Lower lobe of right lung (tissue), 2 donors: ENCODE data around the gene BLCAP. TPM values are rescaled to one million over a fixed set of nuclear protein-coding genes. Genes with fewer than 3 reads are reported as not detected.

Experiments used
- ATAC-seq, 2 donors: fragments of 200-7000 bp; cut with Tn5 transposase; one replicate each; pipeline ENCODE4 v1.9.1; 2020 to 2022; ENCODE audit warnings: mild to moderate bottlenecking in 2 of 2, moderate library complexity in 2 of 2
- DNase-seq: peaks from one replicate; pipeline ENCODE4 v3.0.0-alpha.2; 2020
- H3K27ac ChIP-seq: fragments of 200-600 bp; one replicate; pipeline ENCODE4 v1.8.0; 2022
- H3K27me3 ChIP-seq: fragments of 200-600 bp; one replicate; pipeline ENCODE4 v1.8.0; 2022; ENCODE audit warnings: low read depth
- H3K36me3 ChIP-seq: fragments of 200-600 bp; one replicate; pipeline ENCODE4 v1.8.0; 2022; ENCODE audit warnings: mild to moderate bottlenecking
- H3K4me1 ChIP-seq: fragments of 200-600 bp; one replicate; pipeline ENCODE4 v1.8.0; 2022
- H3K4me3 ChIP-seq: fragments of 200-600 bp; one replicate; pipeline ENCODE4 v1.8.0; 2022; ENCODE audit warnings: mild to moderate bottlenecking
- H3K9me3 ChIP-seq: fragments of 200-600 bp; one replicate; pipeline ENCODE4 v1.8.0; 2022
- intact Hi-C: fragments of 100-400 bp; cut with DNase I; formaldehyde crosslinking; loops from one replicate; pipeline ENCODE4 v1.11.0; 2022
- total RNA-seq: library from RNA; stranded (reverse); fragmentation: NEBNext Ultra II Directional; extraction: Animal tissue kit (Norgen Biotek cat#: 25700); gene quantifications from one replicate; pipeline ENCODE4 v1.2.1, GENCODE V29; 2021
- TF ChIP-seq, protein P1 (sequence below): fragments of 200-600 bp; IDR thresholded peaks from one replicate; pipeline ENCODE4 v1.8.0; 2022; ENCODE audit warnings: antibody characterized with exemption, mild to moderate bottlenecking
- donor health status: DM: no; HTN: yes; CAD: no; lungs with severe emphysema.

Gene BLCAP
- total RNA-seq, 1 donor from 2014 or later: 66.8 TPM

DNA sequence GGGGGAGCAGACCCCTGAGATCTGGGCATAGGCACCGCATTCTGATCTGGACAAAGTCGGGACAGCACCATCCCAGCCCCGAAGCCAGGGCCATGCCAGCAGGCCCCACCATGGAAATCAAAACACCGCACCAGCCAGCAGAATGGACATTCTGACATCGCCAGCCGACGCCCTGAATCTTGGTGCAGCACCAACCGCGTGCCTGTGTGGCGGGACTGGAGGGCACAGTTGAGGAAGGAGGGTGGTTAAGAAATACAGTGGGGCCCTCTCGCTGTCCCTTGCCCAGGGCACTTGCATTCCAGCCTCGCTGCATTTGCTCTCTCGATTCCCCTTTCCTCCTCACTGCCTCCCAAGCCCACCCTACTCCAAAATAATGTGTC, 4.7 kb downstream of the BLCAP start:
- Histone ChIP-seq H3K36me3 (peaks cover 10% of the 10 kb centered on the region), H3K4me1 (peaks cover 79% of the 10 kb centered on the region), H3K4me3 (no peak overlapping the region), H3K27ac (no peak overlapping the region), H3K9me3 (no peaks in the 10 kb centered on the region), H3K27me3 (no peaks in the 10 kb centered on the region)
- intact Hi-C loops: no loop called here
- DNase-seq (no peak), ATAC-seq (no peak)
- TF ChIP-seq, protein P1, sequence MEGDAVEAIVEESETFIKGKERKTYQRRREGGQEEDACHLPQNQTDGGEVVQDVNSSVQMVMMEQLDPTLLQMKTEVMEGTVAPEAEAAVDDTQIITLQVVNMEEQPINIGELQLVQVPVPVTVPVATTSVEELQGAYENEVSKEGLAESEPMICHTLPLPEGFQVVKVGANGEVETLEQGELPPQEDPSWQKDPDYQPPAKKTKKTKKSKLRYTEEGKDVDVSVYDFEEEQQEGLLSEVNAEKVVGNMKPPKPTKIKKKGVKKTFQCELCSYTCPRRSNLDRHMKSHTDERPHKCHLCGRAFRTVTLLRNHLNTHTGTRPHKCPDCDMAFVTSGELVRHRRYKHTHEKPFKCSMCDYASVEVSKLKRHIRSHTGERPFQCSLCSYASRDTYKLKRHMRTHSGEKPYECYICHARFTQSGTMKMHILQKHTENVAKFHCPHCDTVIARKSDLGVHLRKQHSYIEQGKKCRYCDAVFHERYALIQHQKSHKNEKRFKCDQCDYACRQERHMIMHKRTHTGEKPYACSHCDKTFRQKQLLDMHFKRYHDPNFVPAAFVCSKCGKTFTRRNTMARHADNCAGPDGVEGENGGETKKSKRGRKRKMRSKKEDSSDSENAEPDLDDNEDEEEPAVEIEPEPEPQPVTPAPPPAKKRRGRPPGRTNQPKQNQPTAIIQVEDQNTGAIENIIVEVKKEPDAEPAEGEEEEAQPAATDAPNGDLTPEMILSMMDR: no peak

DNA sequence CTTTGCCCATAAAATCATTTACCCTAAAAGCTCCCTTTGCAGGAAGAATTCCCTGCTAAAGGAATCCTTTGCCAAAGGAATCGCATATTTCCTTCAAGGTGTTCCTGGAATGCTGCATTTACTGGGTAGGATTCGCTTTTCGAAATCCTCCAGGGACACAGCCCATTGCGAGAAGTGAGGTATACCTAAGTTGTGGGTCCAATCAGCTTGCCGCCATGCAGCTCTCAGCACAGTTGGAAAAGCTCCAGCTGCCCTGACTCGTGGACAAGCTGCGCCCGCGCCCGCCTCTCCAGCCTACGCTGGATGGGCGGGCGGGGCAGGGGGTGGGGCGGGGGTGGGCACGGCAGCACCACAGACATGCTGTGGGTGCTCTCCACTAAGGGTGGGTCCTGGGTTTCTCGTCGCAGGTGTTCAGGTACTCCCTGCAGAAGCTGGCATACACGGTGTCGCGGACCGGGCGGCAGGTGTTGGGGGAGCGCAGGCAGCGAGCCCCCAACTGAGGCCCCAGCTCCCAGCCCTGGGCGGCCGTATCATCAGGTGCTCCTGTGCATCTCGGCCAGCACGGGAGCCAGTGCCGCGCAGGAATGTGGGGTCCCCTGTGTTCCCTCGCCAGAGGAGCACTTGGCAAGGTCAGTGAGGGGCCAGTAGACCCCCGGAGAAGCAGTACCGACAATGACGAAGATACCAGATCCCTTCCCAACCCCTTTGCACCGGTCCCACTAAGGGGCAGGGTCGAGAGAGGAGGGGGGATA, 5.2 kb downstream of the BLCAP start:
- Histone ChIP-seq H3K4me1 (peaks cover 84% of the 10 kb centered on the region), H3K4me3 (peak overlapping the region; percentile 38), H3K9me3 (no peaks in the 10 kb centered on the region), H3K27ac (no peak overlapping the region), H3K36me3 (peaks cover 10% of the 10 kb centered on the region), H3K27me3 (no peaks in the 10 kb centered on the region)
- peak; percentile 82 for DNase-seq
- intact Hi-C loops: no loop called here
- ATAC-seq: peak; percentile 76 to 77
- TF ChIP-seq, protein P1: no peak

DNA sequence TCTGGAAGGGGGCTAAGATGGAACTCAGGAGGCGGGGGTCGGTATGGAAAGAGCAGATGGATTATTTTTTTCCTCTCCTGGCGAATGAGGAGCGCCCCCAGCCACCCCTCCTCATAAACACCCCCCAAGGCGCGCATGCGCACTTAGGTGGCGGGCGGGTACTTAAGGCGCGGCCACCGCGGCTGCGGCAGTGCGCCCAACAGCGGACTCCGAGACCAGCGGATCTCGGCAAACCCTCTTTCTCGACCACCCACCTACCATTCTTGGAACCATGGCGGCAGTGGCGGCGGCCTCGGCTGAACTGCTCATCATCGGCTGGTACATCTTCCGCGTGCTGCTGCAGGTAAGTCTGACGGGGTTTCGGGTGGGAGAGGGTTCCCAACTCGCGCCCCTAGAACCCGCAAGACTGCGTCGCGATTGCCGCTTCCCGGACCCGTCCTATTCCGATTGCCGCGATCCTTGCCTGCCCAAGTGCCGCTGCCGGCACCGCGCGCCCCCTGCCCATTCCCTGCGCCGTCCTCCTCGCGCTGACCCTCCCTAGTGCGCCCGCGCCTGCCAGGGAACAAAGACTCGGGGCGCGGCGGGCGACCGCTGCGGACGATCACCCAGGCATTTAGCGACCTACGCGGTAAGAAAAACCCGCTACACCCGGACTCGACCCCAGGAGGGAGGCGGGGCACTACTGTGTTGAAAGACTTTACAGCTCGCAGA, 6.5 kb downstream of the BLCAP start, which contains the start of gene NNAT:
TSS of gene NNAT (plus strand) at position 190 of the 711 bp plus-strand sequence. CDS start at position 272, 82 bp downstream.
- ATAC-seq: no peak
- Histone ChIP-seq H3K27ac (no peak within 1 kb of the TSS), H3K36me3 (peaks cover 13% of the 10 kb centered on the region), H3K4me3 (peak within 1 kb of the TSS; percentile 38), H3K27me3 (no peaks in the 10 kb centered on the region), H3K4me1 (peaks cover 85% of the 10 kb centered on the region), H3K9me3 (no peaks in the 10 kb centered on the region)
- intact Hi-C loops: no loop called here
- TF ChIP-seq, protein P1: no peak
- DNase-seq: no peak

DNA sequence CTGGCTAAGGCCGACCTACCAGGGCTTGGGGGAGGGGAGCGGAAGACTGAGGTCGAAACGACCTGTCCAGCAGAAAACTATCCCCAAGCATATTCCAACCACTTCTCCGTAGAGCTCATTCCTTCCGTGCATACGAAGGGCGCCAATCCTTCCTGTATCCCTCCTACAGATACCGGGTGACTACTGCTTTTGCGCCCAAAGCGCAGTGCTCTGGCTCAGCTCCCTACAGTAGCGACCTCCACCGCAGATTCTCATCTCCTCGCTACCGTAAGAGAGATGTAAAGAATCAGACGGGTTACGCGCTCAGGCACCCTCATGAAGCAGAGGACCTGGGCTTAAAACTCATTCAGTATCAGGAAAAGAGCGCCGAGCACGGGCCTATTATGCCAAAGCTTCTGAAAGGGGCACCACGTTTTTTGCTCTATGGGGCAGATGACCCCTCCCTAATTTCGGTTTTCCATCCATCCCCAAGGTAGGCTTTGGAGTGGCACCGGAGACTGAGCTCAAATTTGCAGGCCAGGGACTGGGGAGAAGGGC, 7.2 kb downstream of the BLCAP start:
- intact Hi-C loops: no loop called here
- peaks cover 19% of the 10 kb centered on the region for H3K36me3 ChIP-seq
- DNase-seq (no peak), ATAC-seq (no peak)
- H3K9me3 ChIP-seq: no peaks in the 10 kb centered on the region
- H3K4me1 ChIP-seq: peaks cover 78% of the 10 kb centered on the region
- no peaks in the 10 kb centered on the region for H3K27me3 ChIP-seq
- H3K27ac ChIP-seq: no peak overlapping the region
- TF ChIP-seq, protein P1: no peak
- no peak overlapping the region for H3K4me3 ChIP-seq

DNA sequence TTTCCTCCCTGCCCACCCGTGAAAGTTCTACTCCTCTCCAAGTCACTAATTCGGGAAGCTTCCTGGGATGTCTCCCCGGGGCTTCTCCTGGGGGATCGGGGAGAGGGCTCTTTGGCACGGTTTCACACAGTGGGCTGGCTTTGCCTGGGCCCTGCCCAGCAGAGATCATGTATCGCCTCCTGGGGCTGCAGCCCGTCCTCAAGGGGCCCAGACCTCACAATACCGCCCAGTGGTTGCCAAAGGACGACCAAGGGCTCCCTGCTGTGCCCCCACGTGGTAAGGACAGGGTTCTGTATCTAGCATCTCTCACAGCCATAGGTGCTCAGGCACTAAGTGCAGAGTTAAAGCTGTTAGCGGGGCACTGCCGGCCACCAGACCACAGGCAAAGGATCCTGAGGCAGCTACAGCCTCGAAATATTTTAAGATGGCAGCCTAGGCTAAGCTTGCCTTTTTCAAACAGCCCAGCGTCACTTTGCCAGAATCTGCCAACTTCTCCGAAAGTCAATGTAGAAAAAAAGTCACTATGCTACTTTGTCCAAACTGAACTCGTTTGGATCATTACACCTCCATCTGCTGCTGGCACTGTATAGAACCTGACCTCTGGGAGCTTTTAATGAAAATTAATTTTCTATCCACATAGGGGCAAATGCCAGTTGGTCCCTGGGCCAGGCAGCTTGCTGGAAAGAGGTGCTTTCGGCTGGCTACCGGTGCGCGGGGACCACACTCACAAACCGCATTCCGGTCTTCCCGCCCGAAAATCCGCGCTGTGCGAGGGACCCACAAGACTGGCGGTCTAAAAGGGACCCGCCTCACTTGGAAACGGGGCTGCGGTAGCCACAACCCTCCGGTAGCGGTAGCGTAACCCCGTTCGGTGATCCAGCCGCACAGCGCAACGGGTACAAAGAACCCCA, 7.9 kb downstream of the BLCAP start:
- Histone ChIP-seq H3K9me3 (no peaks in the 10 kb centered on the region), H3K27me3 (no peaks in the 10 kb centered on the region), H3K4me1 (peaks cover 71% of the 10 kb centered on the region), H3K4me3 (no peak overlapping the region), H3K27ac (peak overlapping the region; percentile 14), H3K36me3 (peaks cover 26% of the 10 kb centered on the region)
- TF ChIP-seq, protein P1: no peak
- ATAC-seq (no peak), DNase-seq (no peak)
- intact Hi-C loops: no loop called here
